Colon (tissue), 2 donors: Measurements from ENCODE around the gene ERBB4.
"Not testable (repeated sequence)": the region's sequence is repeated elsewhere in the genome, so short reads cannot be mapped to it uniquely, and the experiment has no call there.

Experiments used
- FAIRE-seq: peaks from 2 replicates; lab custom pipeline; 2012; peaks lifted over from hg19 to GRCh38; lab: Jason Lieb, UNC
- donor health status: control.
- donor health status: control.

ERBB4 gene

DNA sequence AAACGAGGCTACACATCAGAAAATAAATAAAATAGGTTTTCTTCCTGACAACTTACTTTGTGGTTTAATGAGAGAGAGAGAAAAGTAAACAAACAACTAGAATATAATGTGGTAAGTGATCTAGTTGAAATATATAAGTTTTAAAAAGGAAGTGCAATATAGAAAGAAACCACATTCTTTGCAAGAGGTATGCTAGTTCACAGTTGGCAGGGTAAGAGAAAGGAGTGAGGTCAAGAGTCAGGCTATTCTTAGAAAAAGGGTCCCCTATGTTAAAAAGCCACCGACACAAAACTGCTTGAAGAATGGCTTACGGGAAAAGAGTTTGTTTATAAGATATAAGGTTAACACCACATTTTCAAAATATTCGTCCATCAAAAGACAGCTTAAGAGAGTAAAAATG, 462.1 kb downstream of the ERBB4 start:
- FAIRE-seq, result no peak

GRCh38 chr2:212073360-212073759, 465.2 kb downstream of the ERBB4 start:
- FAIRE-seq, result no peak

DNA sequence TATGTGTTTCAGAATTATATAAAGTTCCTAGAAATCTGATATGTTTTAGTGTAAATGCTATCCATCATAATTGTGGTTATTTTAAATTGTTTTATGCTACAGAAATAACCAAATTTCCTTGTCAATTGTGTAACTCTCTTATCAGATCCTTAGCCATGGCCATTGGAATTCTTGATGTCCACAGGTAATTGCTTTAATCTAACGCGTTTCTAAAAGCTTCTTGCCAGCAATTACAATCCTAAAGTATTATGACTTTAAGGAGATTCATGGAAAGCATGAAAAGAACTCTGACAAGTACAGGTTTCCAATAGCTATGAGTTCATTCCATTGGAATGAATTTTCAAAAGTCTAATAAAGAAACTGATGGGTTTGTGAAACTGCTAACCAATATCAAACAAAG, 472.1 kb downstream of the ERBB4 start:
- FAIRE-seq, result no peak

DNA sequence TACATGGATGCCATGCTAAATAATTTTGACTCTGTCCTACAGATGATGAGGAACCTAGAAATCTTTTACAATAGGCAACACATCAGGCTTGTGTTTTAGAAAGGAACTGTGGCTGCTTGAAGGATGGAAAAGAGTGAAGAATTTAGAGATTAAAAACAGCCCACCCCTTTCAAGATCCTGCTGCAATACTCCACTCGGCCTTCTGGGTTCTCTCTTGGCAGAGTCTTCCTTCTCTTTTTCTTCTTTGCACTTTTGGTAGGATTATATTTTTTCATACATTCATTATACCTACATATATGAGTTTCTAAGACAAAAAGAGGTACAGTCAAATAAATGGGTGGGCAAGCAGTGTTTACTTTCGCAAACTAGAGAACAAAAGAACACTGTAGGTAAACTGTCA, 474.3 kb downstream of the ERBB4 start:
- no peak for FAIRE-seq

DNA sequence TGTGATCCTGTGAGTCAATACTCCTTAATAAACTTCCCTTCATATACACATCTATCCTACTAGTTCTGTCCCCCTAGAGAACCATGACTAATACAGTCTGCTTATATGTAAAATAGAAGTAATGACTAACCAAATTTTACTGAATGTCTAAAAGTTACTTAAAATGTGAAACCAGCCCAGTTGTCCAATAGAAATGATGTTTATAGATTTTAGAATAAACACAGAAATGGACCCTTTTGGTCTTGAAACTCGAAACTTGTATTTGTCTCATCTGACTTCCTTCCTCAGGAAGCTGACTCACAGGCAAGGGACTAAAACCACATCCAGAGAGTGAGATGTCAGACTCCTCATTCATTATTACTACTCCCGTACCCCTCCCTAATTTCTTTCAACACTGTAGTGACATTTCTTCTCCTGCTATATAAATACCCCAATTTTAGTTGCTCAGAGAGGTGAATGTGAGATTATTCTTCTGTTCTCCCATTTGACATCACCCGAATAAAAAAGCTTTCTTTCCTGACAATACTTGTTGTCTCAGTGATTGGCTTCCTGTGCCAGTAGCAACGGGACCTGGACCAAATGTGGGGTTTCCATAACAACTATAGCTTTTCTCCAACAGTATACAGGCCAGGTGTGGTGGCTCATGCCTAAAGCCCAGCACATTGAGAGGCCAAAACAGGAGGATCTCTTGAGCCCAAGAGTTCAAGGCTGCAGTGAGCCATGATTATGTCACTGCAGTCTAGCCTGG, 486.0 kb downstream of the ERBB4 start:
- no peak for FAIRE-seq

DNA sequence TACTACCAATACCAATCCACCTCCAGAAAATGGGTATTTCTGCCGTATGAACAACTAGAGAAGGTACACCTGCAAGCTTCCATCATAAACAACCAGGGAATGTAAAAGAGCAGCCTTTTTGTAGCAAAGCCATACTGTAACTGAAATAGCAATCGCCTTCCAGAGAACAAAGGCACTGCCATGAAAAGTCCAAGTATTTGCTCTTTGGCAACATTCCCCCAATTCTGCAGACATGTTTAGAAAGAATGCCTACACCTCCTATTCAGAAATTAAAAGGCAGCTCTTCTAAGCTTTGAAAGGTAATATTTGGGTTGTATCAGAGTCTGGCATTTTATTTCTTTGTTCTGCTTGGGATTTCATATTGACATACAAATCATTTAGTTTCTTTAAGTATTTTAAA, 487.7 kb downstream of the ERBB4 start:
- no peak for FAIRE-seq

DNA sequence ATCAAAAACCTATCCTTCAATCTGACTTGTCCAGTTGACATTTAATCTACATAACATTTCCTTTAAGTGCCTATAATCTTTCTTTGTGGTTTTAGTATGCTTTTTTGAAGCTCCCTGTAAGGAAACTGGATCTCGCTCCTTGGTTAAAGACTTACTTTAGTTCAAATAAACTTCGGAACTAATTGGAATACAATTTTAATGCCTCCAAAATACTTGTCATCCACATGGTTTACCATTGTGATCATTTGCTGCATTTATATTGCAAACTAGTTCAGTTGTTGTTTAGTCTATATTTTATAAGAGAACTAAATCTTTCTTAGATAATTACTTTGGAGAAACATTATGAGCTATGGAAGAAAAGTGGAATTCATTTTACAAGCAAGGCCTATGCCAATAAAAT, 496.0 kb downstream of the ERBB4 start:
- FAIRE-seq, result no peak

DNA sequence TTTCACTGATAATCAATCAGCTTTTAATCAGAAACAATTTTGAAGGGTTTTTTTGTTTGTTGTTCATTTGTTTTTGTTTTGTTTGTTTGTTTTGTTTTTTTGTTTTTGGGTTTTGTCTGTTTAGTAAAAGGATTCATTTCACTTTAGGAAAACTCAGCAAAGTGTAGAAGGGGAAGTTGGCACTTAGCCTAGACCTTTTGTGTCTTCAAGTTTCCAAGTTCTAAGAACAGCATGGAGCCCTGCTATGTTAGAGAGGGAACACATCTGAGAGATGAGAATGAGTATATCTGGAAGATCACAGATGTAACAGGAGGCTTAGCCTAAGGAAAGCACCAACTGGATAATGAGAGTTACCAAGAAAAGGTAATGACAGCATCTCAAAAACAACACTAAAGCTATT, 501.5 kb downstream of the ERBB4 start:
- FAIRE-seq, result no peak

GRCh38 chr2:212034841-212035585, 503.6 kb downstream of the ERBB4 start:
- FAIRE-seq, result no peak

GRCh38 chr2:212033888-212034287, 504.7 kb downstream of the ERBB4 start:
- no peak for FAIRE-seq

DNA sequence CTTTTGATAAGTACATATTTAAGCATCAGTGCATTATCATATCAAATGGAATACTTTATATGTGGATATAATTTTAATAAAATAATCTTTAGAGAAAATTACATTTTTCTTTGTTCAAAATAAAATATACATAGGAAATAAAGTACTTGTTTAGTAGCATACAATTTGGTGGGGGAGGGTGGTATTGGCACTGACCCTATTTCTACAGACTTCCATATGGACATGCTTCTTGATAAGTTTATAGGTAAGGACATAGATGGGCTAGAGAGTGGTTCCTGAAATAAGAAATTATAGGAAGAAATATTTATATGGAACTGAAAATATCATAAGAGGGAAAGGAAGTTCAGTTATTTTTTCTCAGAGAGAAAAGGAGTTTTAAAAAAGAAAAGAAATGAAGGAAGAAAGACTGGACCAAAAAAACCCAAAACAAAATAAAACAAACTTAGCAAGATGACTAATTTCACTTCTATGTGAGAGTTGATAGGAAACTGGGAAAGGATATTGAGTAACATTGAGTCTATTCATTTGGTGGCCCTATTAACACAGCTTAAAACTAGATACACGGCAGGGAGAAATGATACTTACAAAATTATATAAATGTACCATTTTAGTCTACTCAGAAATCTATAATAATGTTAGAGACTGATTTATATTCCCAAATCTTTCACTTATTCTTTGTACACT, 505.9 kb downstream of the ERBB4 start:
- FAIRE-seq, result no peak

DNA sequence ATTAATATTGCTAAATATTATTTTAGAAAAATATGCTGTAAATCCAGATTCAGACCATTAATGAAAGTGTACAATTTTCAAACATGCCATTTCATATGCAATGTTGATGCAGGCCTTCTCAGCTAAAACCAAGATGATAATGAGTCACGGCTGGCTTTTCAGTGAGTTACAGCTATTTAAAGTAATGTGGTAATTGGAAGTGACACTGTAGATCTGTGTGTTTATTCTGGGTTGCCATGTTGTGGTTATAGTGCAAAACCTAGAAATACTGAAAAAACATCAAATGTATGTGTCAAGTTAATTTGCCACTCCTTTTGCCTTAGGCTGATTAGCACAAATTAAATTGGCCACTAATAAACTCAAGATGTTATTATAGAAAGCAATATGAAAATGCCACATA, 506.6 kb downstream of the ERBB4 start:
- no peak for FAIRE-seq

DNA sequence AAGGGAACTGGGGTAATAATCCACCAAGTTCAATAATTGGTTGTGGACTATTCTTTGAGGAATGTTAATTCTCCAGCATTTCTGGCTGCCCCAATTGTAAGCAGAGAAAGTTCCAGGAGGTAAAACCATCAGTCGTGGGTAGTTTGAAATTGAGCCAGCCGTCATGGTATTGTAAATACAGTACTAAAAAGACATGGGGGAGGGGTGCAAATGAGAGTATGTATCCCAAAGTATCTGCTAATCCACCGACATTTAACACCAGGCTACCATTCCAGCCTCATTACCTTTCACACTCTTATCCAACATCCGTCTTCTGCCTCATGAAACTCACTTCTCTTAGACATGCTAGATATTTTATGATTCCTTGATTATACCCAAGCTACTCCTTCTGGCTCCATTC, 507.9 kb downstream of the ERBB4 start:
- no peak for FAIRE-seq

GRCh38 chr2:212028798-212029394, 509.7 kb downstream of the ERBB4 start:
- no peak for FAIRE-seq

GRCh38 chr2:212027681-212028628, 510.6 kb downstream of the ERBB4 start:
- no peak for FAIRE-seq

DNA sequence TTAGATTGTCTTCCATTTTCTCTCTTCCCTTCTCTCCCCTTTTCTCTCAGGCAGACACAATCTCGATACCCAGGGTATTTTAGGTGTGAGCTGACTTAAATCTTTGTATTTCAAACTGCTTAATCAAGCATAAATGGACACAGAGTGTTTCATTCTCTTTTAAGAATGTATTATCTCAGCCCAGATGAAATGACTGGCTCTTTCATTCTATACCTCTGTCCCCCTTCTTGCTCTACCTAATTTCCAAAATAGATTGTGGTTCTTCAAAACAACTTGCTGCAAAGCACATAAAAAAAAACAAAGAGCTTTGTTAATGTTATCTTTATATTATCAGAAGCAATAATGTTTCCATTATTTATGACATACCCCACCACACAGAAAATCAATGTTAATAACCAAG, 514.6 kb downstream of the ERBB4 start:
- no peak for FAIRE-seq

DNA sequence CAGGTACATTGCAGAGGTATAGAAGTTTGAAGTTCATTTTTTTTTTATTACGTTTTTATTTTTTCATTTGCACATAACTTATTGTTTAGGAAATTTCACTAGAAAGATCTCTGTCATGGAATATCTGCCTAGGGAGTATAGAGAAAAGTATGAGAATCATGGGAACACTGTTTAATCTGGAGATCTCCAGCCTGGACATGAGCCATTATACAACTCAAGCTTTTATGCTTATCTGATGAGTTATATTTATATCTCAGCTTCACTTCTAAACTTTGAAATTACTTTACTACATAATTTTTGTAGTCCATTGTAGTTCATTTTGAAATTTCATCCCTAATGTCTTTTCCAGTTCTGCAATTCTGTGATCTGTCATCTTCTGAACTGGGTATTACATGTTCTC, 515.6 kb downstream of the ERBB4 start:
- no peak for FAIRE-seq

DNA sequence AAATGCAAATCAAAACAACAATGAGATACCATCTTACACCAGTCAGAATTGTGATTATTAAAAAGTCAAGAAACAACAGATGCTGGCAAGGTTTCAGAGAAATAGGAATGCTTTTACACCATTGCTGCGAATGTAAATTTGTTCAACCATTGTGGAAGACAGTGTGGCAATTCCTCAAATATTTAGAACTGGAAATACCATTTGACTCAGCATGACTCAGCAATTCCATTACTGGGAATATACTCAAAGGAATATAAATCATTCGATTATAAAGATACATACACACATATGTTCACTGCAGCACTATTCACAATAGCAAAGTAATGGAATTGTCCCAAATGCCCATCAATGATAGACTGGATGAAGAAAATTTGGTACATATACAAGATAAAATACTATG, 516.7 kb downstream of the ERBB4 start:
- FAIRE-seq, result no peak

DNA sequence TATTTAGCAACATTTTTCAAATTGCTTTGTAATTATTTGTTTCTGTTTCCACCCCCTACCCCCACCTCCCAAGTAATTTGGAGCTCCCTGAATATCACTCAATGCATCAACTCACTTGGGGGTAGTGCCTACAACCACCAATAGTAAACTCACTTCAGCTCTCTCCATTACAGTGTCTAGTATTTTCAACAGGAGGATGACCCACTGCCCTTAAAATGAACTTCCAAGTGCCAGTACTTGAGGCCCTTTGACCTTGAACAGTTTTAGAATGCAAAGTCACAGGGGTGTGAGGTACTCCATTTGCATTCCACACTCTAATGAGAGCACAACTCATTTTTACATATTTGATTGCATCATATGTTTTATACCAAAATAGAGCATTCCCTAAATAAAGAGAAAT, 523.0 kb downstream of the ERBB4 start:
- FAIRE-seq, result no peak

DNA sequence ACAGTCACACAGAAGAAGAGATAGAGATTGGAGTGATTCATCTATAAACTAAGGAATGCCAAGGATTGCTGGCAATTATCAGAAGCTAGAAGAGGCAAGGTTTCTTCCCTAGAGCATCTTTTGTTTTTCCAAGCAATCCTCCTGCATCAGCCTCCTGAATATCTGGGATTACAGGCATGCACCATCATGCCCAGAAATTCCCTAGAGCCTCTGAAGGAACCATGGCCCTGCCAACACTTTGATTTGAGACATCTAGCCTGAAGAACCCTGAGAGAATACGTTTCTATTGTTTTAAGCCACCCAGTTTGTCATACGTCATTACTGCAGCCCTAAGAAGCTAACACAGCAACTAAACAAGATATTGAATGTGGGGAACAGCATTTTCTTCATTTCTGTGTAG, 525.0 kb downstream of the ERBB4 start:
- FAIRE-seq, result no peak

DNA sequence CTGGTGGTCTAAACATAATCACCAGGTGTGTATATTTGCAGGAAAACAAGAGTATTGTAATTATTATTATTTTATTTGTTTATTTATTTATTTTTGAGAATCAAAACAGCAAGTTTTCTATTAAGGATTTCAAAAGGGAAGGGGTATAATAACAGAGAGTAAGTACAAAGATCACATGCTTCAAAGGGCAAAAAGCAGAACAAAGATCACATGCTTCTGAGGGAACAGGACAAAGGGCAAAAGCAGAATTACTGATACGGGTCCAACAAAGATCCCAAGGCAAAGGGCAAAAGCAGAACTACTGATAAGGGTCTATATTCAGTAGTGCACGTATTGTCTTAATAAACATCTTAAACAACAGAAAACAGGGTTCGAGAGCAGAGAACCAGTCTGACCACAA, 528.3 kb downstream of the ERBB4 start:
- FAIRE-seq, result not testable (repeated sequence)

GRCh38 chr2:212007972-212008371, 530.6 kb downstream of the ERBB4 start:
- FAIRE-seq, result no peak
